ENCODE results near the gene SPATA16. TPM values are rescaled to one million over a fixed set of nuclear protein-coding genes. Genes with fewer than 3 reads are reported as not detected.

SPATA16 gene
- total and polyA plus RNA-seq, 4 donors = not detected

DNA sequence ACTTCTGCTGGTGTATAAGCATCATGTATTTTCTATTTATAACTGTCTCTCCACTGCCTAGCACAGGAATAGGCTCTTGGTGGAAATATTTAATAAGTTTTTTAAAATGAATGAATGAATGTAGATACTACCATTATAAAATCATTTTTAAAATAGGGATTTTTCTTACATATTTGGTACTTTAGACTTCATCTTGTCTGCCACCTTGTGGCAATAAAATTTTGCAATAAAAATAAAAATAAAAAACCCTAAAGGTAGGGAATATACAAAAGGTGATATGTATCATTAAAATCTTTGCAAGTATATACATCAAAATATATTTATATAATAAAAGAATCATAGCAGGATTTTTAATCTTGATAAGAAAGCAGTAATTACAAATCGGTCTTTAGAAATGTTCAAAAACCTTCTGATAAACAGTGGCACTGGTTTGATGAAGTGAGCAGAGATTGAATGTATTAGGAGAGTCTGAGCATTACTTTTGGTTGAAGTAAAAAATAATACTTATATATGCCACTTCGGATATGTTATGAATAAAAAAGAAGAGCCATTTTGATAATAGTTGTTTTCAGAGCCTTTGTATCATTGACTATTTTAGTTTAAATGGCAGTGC, 95.2 kb downstream of the SPATA16 start:
- H3K9ac ChIP-seq (ENCODE audit: insufficient read depth in 1 of 2, low read length in 2 of 2) = no peak overlapping the region
- H3K36me3 ChIP-seq (ENCODE audit: control insufficient read depth in 4 of 4, insufficient read depth in 4 of 4, low read length in 4 of 4) = no peaks in the 10 kb centered on the region
- H3K4me3 ChIP-seq = no peak overlapping the region
- peaks cover 0 to 5% (median 0%) of the 10 kb centered on the region in 5 donors for H3K4me1 ChIP-seq (ENCODE audit: control insufficient read depth in 5 of 5, insufficient read depth in 5 of 5, low read length in 5 of 5)
- no peak overlapping the region for H3K27ac ChIP-seq (ENCODE audit: low read depth in 1 of 2, low read length in 1 of 2)
- ATAC-seq (ENCODE audit: insufficient read depth, low FRiP score) (no peak), DNase-seq (peak in 2 of 3 donors; percentile 33 to 35)
- H3K27me3 ChIP-seq (ENCODE audit: control insufficient read depth in 3 of 3, insufficient read depth in 3 of 3, low read length in 2 of 3) = no peaks in the 10 kb centered on the region
- TF ChIP-seq, protein P1, sequence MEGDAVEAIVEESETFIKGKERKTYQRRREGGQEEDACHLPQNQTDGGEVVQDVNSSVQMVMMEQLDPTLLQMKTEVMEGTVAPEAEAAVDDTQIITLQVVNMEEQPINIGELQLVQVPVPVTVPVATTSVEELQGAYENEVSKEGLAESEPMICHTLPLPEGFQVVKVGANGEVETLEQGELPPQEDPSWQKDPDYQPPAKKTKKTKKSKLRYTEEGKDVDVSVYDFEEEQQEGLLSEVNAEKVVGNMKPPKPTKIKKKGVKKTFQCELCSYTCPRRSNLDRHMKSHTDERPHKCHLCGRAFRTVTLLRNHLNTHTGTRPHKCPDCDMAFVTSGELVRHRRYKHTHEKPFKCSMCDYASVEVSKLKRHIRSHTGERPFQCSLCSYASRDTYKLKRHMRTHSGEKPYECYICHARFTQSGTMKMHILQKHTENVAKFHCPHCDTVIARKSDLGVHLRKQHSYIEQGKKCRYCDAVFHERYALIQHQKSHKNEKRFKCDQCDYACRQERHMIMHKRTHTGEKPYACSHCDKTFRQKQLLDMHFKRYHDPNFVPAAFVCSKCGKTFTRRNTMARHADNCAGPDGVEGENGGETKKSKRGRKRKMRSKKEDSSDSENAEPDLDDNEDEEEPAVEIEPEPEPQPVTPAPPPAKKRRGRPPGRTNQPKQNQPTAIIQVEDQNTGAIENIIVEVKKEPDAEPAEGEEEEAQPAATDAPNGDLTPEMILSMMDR (IDR thresholded peaks at IDR 0.05; ENCODE audit: control extremely low read depth, extremely low read depth) = no peak
- H3K9me3 ChIP-seq (ENCODE audit: control insufficient read depth in 4 of 4, insufficient read depth in 3 of 4, low read length in 3 of 4) = no peaks in the 10 kb centered on the region
- WGBS, 2 donors = 67 to 75% methylated on average over 2 of the region's 2 CpGs

DNA sequence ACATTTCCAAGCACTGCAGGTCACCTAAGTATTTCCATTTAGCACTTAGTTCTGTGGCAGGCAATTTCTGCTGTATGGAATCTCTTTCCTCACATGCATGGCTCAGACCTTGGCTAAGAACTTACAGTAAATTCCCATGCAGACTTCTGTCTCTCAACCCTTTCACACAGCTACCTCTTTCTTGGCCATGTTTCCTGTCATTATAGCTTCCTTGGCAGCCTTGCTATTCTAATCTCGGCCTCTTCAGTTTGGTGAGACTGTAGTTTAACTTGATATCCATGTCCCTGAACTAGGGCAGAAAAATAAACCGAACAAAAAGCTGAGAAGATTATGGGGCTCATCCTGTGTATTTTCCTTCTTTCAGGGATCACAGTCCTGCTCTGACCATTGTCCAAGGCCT, 96.0 kb downstream of the SPATA16 start:
- Histone ChIP-seq H3K9me3 (ENCODE audit: control insufficient read depth in 4 of 4, insufficient read depth in 3 of 4, low read length in 3 of 4) (no peaks in the 10 kb centered on the region), H3K4me3 (no peak overlapping the region), H3K4me1 (ENCODE audit: control insufficient read depth in 5 of 5, insufficient read depth in 5 of 5, low read length in 5 of 5) (peaks cover 0 to 5% (median 0%) of the 10 kb centered on the region in 5 donors), H3K9ac (ENCODE audit: insufficient read depth in 1 of 2, low read length in 2 of 2) (no peak overlapping the region), H3K36me3 (ENCODE audit: control insufficient read depth in 4 of 4, insufficient read depth in 4 of 4, low read length in 4 of 4) (no peaks in the 10 kb centered on the region), H3K27ac (ENCODE audit: low read depth in 1 of 2, low read length in 1 of 2) (no peak overlapping the region), H3K27me3 (ENCODE audit: control insufficient read depth in 3 of 3, insufficient read depth in 3 of 3, low read length in 2 of 3) (no peaks in the 10 kb centered on the region)
- no peak for ATAC-seq (ENCODE audit: insufficient read depth, low FRiP score)
- 64 to 83% methylated on average over 2 of the region's 2 CpGs for WGBS, 2 donors
- TF ChIP-seq, protein P1 (IDR thresholded peaks at IDR 0.05; ENCODE audit: control extremely low read depth, extremely low read depth) = no peak
- DNase-seq = peak in 2 of 3 donors; percentile 19 to 29

DNA sequence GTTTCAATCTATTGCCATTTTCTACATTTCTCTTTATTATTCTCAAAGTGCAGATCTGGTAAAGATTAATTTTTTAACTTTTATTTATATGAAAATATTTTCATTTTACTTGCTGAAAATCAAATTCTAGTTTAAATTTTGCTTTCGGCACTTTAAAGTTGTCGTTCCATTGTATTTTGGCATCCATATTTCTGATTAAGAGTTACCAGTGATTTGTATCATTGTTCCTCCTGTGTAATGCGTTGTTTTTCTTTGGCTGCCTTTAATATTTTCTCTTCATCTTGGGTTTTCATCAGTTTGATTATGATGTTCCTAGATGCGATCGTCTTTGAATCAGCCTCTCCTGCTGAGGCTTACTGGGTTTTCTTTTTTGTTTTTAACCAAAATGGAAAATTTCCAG, 97.3 kb downstream of the SPATA16 start:
- Histone ChIP-seq H3K4me1 (ENCODE audit: control insufficient read depth in 5 of 5, insufficient read depth in 5 of 5, low read length in 5 of 5) (peaks cover 0 to 5% (median 0%) of the 10 kb centered on the region in 5 donors), H3K27me3 (ENCODE audit: control insufficient read depth in 3 of 3, insufficient read depth in 3 of 3, low read length in 2 of 3) (no peaks in the 10 kb centered on the region), H3K36me3 (ENCODE audit: control insufficient read depth in 4 of 4, insufficient read depth in 4 of 4, low read length in 4 of 4) (no peaks in the 10 kb centered on the region), H3K9ac (ENCODE audit: insufficient read depth in 1 of 2, low read length in 2 of 2) (no peak overlapping the region), H3K4me3 (no peak overlapping the region), H3K27ac (ENCODE audit: low read depth in 1 of 2, low read length in 1 of 2) (no peak overlapping the region), H3K9me3 (ENCODE audit: control insufficient read depth in 4 of 4, insufficient read depth in 3 of 4, low read length in 3 of 4) (no peaks in the 10 kb centered on the region)
- DNase-seq = no peak
- 97% methylated on average over 5 of the region's 5 CpGs for whole genome bisulfite sequencing, 2 donors
- ATAC-seq (ENCODE audit: insufficient read depth, low FRiP score) = no peak
- TF ChIP-seq, protein P1 (IDR thresholded peaks at IDR 0.05; ENCODE audit: control extremely low read depth, extremely low read depth) = no peak

DNA sequence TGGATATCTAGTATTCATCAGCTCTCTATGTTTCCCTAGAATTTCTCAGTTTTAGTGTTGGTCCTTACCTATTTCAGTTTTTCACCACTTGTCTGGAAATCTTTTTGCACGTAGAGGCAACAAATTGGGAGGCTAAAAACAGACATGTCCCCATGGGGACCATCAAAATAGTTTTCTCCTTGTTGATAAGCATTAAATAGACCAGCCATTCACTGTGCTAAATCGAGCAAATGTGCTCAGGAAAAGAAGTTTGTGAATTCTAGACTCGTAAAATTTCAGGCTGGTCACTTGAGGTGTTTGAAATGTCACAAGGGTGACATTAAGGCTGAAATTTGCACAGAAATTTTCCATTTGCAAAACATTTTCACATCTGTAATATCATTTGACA, 102.6 kb downstream of the SPATA16 start:
- no peak overlapping the region for H3K4me3 ChIP-seq
- no peak for DNase-seq
- H3K36me3 ChIP-seq (ENCODE audit: control insufficient read depth in 4 of 4, insufficient read depth in 4 of 4, low read length in 4 of 4) = no peaks in the 10 kb centered on the region
- H3K9me3 ChIP-seq (ENCODE audit: control insufficient read depth in 4 of 4, insufficient read depth in 3 of 4, low read length in 3 of 4) = no peaks in the 10 kb centered on the region
- 82 to 87% methylated on average over 3 of the region's 3 CpGs for WGBS, 2 donors
- no peak overlapping the region for H3K9ac ChIP-seq (ENCODE audit: insufficient read depth in 1 of 2, low read length in 2 of 2)
- peaks cover 0 to 12% (median 0%) of the 10 kb centered on the region in 5 donors for H3K4me1 ChIP-seq (ENCODE audit: control insufficient read depth in 5 of 5, insufficient read depth in 5 of 5, low read length in 5 of 5)
- H3K27me3 ChIP-seq (ENCODE audit: control insufficient read depth in 3 of 3, insufficient read depth in 3 of 3, low read length in 2 of 3) = no peaks in the 10 kb centered on the region
- TF ChIP-seq, protein P1 (IDR thresholded peaks at IDR 0.05; ENCODE audit: control extremely low read depth, extremely low read depth) = no peak
- ATAC-seq (ENCODE audit: insufficient read depth, low FRiP score) = no peak
- H3K27ac ChIP-seq (ENCODE audit: low read depth in 1 of 2, low read length in 1 of 2) = no peak overlapping the region
